H1 (cell line): Measurements from ENCODE around the gene HS6ST3. TPM values are rescaled to one million over a fixed set of nuclear protein-coding genes. Genes with fewer than 3 reads are reported as not detected.

ENCODE experiments used
- CTCF ChIA-PET: fragments of 300-600 bp; sonication (Branson Sonifier 250); formaldehyde crosslinking; loops from one replicate; lab custom pipeline; 2021; ENCODE audit not compliant: partially characterized antibody; lab: Charles Lee
- POLR2A ChIA-PET: fragments of 300-600 bp; sonication (Branson Sonifier 250); formaldehyde crosslinking; loops from one replicate; lab custom pipeline; 2021; ENCODE audit warnings: inconsistent platforms; ENCODE audit not compliant: partially characterized antibody; lab: Charles Lee
- DNase-seq, 2 experiments: peaks; one replicate each; pipeline versions ENCODE4 v3.0.0 to v3.0.0-alpha.2; 2010 to 2022; ENCODE audit warnings: low spot score in 2 of 2, low read depth in 1 of 2, mixed read lengths in 1 of 2
- FAIRE-seq: peaks from 2 replicates; lab custom pipeline; 2011; peaks lifted over from hg19 to GRCh38; lab: Jason Lieb, UNC
- H2AFZ ChIP-seq: 2 replicates; pipeline ENCODE4 v1.8.1; 2012; ENCODE audit warnings: low read length, inconsistent platforms
- H2AK5ac ChIP-seq: 2 replicates; pipeline ENCODE4 v1.6.1; 2013; ENCODE audit warnings: low read depth, low read length
- H2BK120ac ChIP-seq: replicated peaks from 2 replicates; pipeline ENCODE3; 2013; ENCODE audit warnings: low read depth, low read length, inconsistent platforms
- H2BK12ac ChIP-seq: 2 replicates; pipeline ENCODE4 v1.6.1; 2013; ENCODE audit warnings: low read depth, low read length
- H2BK15ac ChIP-seq: 2 replicates; pipeline ENCODE4 v1.6.1; 2013; ENCODE audit warnings: low read length
- H2BK20ac ChIP-seq: 2 replicates; pipeline ENCODE4 v1.6.1; 2013; ENCODE audit warnings: low read length
- H2BK5ac ChIP-seq: 2 replicates; pipeline ENCODE4 v1.6.1; 2013; ENCODE audit warnings: low read depth, low read length
- H3K14ac ChIP-seq: 2 replicates; pipeline ENCODE4 v1.6.1; 2013; ENCODE audit warnings: inconsistent platforms; ENCODE audit not compliant: insufficient read length
- H3K18ac ChIP-seq: 2 replicates; pipeline ENCODE4 v1.6.1; 2013; ENCODE audit warnings: low read length; ENCODE audit errors: extremely low read depth
- H3K23ac ChIP-seq: 2 replicates; pipeline ENCODE4 v1.6.1; 2013; ENCODE audit warnings: inconsistent platforms; ENCODE audit not compliant: insufficient read length
- H3K23me2 ChIP-seq: 2 replicates; pipeline ENCODE4 v1.6.1; 2013; ENCODE audit warnings: low read depth, low read length
- H3K27ac ChIP-seq: 2 replicates; pipeline ENCODE4 v1.6.1; 2011; ENCODE audit warnings: low read depth, low read length, inconsistent platforms
- H3K27me3 ChIP-seq, 4 experiments: replicated peaks in 1 of 4; 1 replicate in 1 of 4; 2 replicates in 3 of 4; pipeline versions ENCODE4 v1.6.1 to v1.8.1; 2011 to 2013; ENCODE audit warnings: low read length in 3 of 4, mild to moderate bottlenecking in 3 of 4, inconsistent platforms in 2 of 4, mixed read lengths in 2 of 4, moderate library complexity in 1 of 4; ENCODE audit not compliant: control insufficient read depth in 3 of 4, insufficient read depth in 3 of 4; ENCODE audit errors: extremely low read depth in 1 of 4
- H3K36me3 ChIP-seq, 4 experiments: 2 replicates each; pipeline versions ENCODE4 v1.6.1 to v1.8.1; 2011 to 2013; ENCODE audit warnings: mild to moderate bottlenecking in 4 of 4, low read length in 3 of 4, moderate library complexity in 2 of 4, control low read depth in 1 of 4, inconsistent platforms in 1 of 4; ENCODE audit not compliant: insufficient read depth in 4 of 4, control insufficient read depth in 2 of 4
- H3K4ac ChIP-seq: replicated peaks from 2 replicates; pipeline ENCODE3; 2013; ENCODE audit warnings: low read length, low read depth, mixed read lengths, inconsistent platforms; ENCODE audit not compliant: insufficient read length
- H3K4me1 ChIP-seq, 4 experiments: replicated peaks in 1 of 4; 1 replicate in 1 of 4; 2 replicates in 3 of 4; pipeline versions ENCODE4 v1.6.1 to v1.8.1; 2011 to 2013; ENCODE audit warnings: low read length in 3 of 4, inconsistent platforms in 2 of 4, mixed read lengths in 1 of 4; ENCODE audit not compliant: insufficient read depth in 4 of 4, control insufficient read depth in 3 of 4
- H3K4me2 ChIP-seq, 2 experiments: 2 replicates each; pipeline versions ENCODE4 v1.6.1 to v1.8.1; 2011 to 2013; ENCODE audit warnings: low read depth in 2 of 2, low read length in 2 of 2, control low read depth in 1 of 2, inconsistent platforms in 1 of 2, mild to moderate bottlenecking in 1 of 2; ENCODE audit not compliant: insufficient read depth in 1 of 2
- H3K4me3 ChIP-seq, 4 experiments: fragments of 200-600, 300-600 bp in 1 of 4; sonication (generic), shearing (Covaris generic), sonication (Bioruptor Twin) in 1 of 4; 2 replicates each; pipeline versions ENCODE4 v1.5.1 to v1.8.1; 2011 to 2016; ENCODE audit warnings: low read length in 4 of 4, low read depth in 3 of 4, control low read depth in 2 of 4, inconsistent platforms in 2 of 4, mild to moderate bottlenecking in 2 of 4, mixed read lengths in 1 of 4, moderate library complexity in 1 of 4; ENCODE audit not compliant: insufficient read depth in 2 of 4; ENCODE audit errors: extremely low read depth in 1 of 4
- H3K56ac ChIP-seq: replicated peaks from 2 replicates; pipeline ENCODE3; 2013; ENCODE audit warnings: low read depth, mild to moderate bottlenecking, mixed read lengths, low read length, inconsistent platforms; ENCODE audit not compliant: insufficient read length
- H3K79me1 ChIP-seq: 2 replicates; pipeline ENCODE4 v1.6.1; 2013; ENCODE audit warnings: low read depth, low read length, control low read depth
- H3K79me2 ChIP-seq, 2 experiments: 2 replicates each; pipeline versions ENCODE4 v1.6.1 to v1.8.1; 2012 to 2013; ENCODE audit warnings: low read length in 2 of 2, mild to moderate bottlenecking in 2 of 2, inconsistent platforms in 1 of 2; ENCODE audit not compliant: insufficient read depth in 2 of 2, control insufficient read depth in 1 of 2
- H3K9ac ChIP-seq, 4 experiments: replicated peaks in 1 of 4; 1 replicate in 1 of 4; 2 replicates in 3 of 4; pipeline versions ENCODE4 v1.6.1 to v1.8.1; 2011 to 2013; ENCODE audit warnings: low read depth in 3 of 4, low read length in 3 of 4, control low read depth in 2 of 4, mild to moderate bottlenecking in 2 of 4, moderate library complexity in 2 of 4, inconsistent platforms in 1 of 4; ENCODE audit errors: extremely low read depth in 1 of 4
- H3K9me3 ChIP-seq, 2 experiments: 2 replicates each; pipeline versions ENCODE4 v1.6.1 to v1.8.1; 2012 to 2013; ENCODE audit warnings: mild to moderate bottlenecking in 2 of 2, moderate library complexity in 2 of 2, control low read depth in 1 of 2, inconsistent platforms in 1 of 2, low read depth in 1 of 2, low read length in 1 of 2, mixed read lengths in 1 of 2; ENCODE audit not compliant: insufficient read depth in 2 of 2
- H4K20me1 ChIP-seq, 2 experiments: replicated peaks in 1 of 2; 2 replicates each; pipeline versions ENCODE3 to v1.8.1; 2011 to 2013; ENCODE audit warnings: inconsistent platforms in 2 of 2, low read length in 2 of 2, mild to moderate bottlenecking in 1 of 2; ENCODE audit not compliant: insufficient read depth in 2 of 2, control insufficient read depth in 1 of 2
- H4K5ac ChIP-seq: 2 replicates; pipeline ENCODE4 v1.6.1; 2013; ENCODE audit warnings: low read length, low read depth, mixed read lengths, inconsistent platforms; ENCODE audit not compliant: insufficient read length
- H4K8ac ChIP-seq: 2 replicates; pipeline ENCODE4 v1.8.0; 2013; ENCODE audit warnings: mild to moderate bottlenecking, moderate library complexity, low read length, inconsistent platforms; ENCODE audit not compliant: insufficient read depth; ENCODE audit errors: extremely low read depth
- H4K91ac ChIP-seq: replicated peaks from 2 replicates; pipeline ENCODE3; 2013; ENCODE audit warnings: low read length, mixed read lengths, inconsistent platforms; ENCODE audit not compliant: insufficient read length
- BCL11A ChIP-seq, 2 experiments: IDR thresholded peaks; one replicate each; pipeline ENCODE4 v1.6.1; 2011; ENCODE audit warnings: low read depth in 2 of 2, low read length in 2 of 2, mild to moderate bottlenecking in 2 of 2
- CBX8 ChIP-seq: fragments of 300-800, 300-1000 bp; sonication (generic); IDR thresholded peaks from 2 replicates; pipeline ENCODE4 v1.7.1; 2016; ENCODE audit warnings: low read depth, low read length, borderline replicate concordance
- CHD1 ChIP-seq: IDR thresholded peaks from 2 replicates; pipeline ENCODE4 v1.6.1; 2012; ENCODE audit warnings: low read depth, low read length, improper control_type of control experiment
- CREB1 ChIP-seq: IDR thresholded peaks from 2 replicates; pipeline ENCODE4 v1.6.1; 2012; ENCODE audit warnings: inconsistent platforms
- JUN ChIP-seq: IDR thresholded peaks from 2 replicates; pipeline ENCODE4 v1.6.1; 2011; ENCODE audit warnings: low read depth, mild to moderate bottlenecking, improper control_type of control experiment, low read length
- MAFK ChIP-seq: IDR thresholded peaks from 2 replicates; pipeline ENCODE4 v1.6.1; 2012; ENCODE audit warnings: low read depth, mild to moderate bottlenecking, improper control_type of control experiment, low read length
- NANOG ChIP-seq: IDR thresholded peaks from 2 replicates; pipeline ENCODE4 v1.6.1; 2011; ENCODE audit warnings: low read length, low read depth, mild to moderate bottlenecking, inconsistent platforms; ENCODE audit not compliant: insufficient read depth, poor library complexity, severe bottlenecking
- SIRT6 ChIP-seq: IDR thresholded peaks from one replicate; pipeline ENCODE4 v1.7.1; 2012; ENCODE audit warnings: low read length, inconsistent platforms
- SP1 ChIP-seq: IDR thresholded peaks from 2 replicates; pipeline ENCODE4 v1.6.1; 2011; ENCODE audit warnings: low read depth, low read length
- TAF1 ChIP-seq: IDR thresholded peaks from 2 replicates; pipeline ENCODE4 v1.6.1; 2011; ENCODE audit warnings: mild to moderate bottlenecking, low read depth, low read length
- WGBS, 2 experiments: shearing (Covaris generic) in 1 of 2; methylation state at CpG; one replicate each; pipeline versions ENCODE4 v1.1.6 to v1.1.7; 2013 to 2015; ENCODE audit warnings: low lambda C conversion rate in 2 of 2, mixed read lengths in 2 of 2, inconsistent platforms in 1 of 2, low coverage in 1 of 2, missing lambda C conversion rate in 1 of 2; ENCODE audit not compliant: insufficient replicate concordance in 2 of 2, insufficient coverage in 1 of 2, insufficient read length in 1 of 2; ENCODE audit errors: extremely low coverage in 1 of 2, missing lambda C conversion rate in 1 of 2; 5-methylcytosine and 5-hydroxymethylcytosine counted together
- polyA plus RNA-seq, 7 experiments: library from polyadenylated mRNA; depleted of rRNA in 3 of 7; stranded (reverse) in 5 of 7; unstranded in 2 of 7; fragments of >200 nt in 5 of 7; fragments of 200-250 nt in 2 of 7; gene quantifications; 1 replicate in 5 of 7; 2 replicates in 1 of 7; 4 replicates in 1 of 7; pipeline versions ENCODE4 v1.2.1 to v1.2.3, GENCODE V29; 2011 to 2013; ENCODE audit warnings: missing spikeins in 2 of 7, mixed read lengths in 2 of 7
- total RNA-seq: library from RNA; stranded (reverse); fragmentation: NEBNext Ultra II Directional; extraction: Animal tissue kit (Norgen Biotek cat#: 25700); gene quantifications from 2 replicates; pipeline ENCODE4 v1.2.1, GENCODE V29; 2021
- TF ChIP-seq, protein P1 (sequence below): IDR thresholded peaks from 2 replicates; pipeline ENCODE4 v1.6.1; 2012; ENCODE audit warnings: inconsistent platforms
- TF ChIP-seq, protein P2 (sequence below): IDR thresholded peaks from 2 replicates; pipeline ENCODE4 v1.6.1; 2012; ENCODE audit warnings: inconsistent platforms
- TF ChIP-seq, protein P3 (sequence below): IDR thresholded peaks from 2 replicates; pipeline ENCODE4 v1.6.1; 2012; ENCODE audit warnings: low read length, inconsistent platforms

HS6ST3 gene
- total and polyA plus RNA-seq, 2 of the 8 experiments (the other 6 are each of a cell fraction or from before 2014, with no cell fraction given): 0.45 to 1.2 TPM

DNA sequence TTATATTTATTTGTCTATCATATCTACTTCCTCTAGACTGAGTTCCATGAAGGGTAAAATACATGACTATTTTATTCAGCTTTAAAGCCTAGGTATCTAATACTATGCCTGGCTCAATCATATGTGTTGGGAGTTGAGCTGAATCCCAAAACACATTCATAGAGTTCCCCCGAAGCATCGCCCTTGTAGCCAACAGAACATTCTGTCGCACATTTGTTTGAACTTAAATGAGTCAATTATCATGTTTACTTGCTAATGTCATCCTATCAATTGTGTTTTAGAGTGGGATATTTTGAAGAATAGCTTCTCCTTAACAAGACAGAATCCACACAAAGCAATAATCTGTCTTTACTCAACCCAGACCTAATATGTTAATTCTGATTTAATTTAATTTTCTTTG is 252.4 kb downstream of the HS6ST3 start:
- no peaks in the 10 kb centered on the region for H3K79me2 ChIP-seq
- no peaks in the 10 kb centered on the region for H3K79me1 ChIP-seq
- DNase-seq (no peak), FAIRE-seq (no peak)
- H2AFZ ChIP-seq: no peak overlapping the region
- no peak overlapping the region for H2BK12ac ChIP-seq
- H3K27ac ChIP-seq: no peak overlapping the region
- no peak overlapping the region for H2BK15ac ChIP-seq
- no peak overlapping the region for H2BK20ac ChIP-seq
- no peak overlapping the region for H2AK5ac ChIP-seq
- no peak overlapping the region for H3K4ac ChIP-seq
- no peaks in the 10 kb centered on the region for H4K20me1 ChIP-seq
- WGBS, 2 experiments: 100% methylated on average over 3 of the region's 3 CpGs; no CpG with 5 or more reads in 1 of the 2 experiments
- no peak overlapping the region for H4K8ac ChIP-seq
- H3K18ac ChIP-seq: no peak overlapping the region
- H3K4me2 ChIP-seq: no peak overlapping the region
- H3K36me3 ChIP-seq: no peaks in the 10 kb centered on the region
- CTCF ChIA-PET: interaction anchor here (0.7 to 1.5 kb wide), 2 partner anchors 23 to 61 kb away, joined by 3 to 4 read pairs; no protein-coding TSS in a partner anchor
- H2BK5ac ChIP-seq: no peak overlapping the region
- no peak overlapping the region for H3K14ac ChIP-seq
- no peaks in the 10 kb centered on the region for H3K27me3 ChIP-seq
- no peaks in the 10 kb centered on the region for H3K23me2 ChIP-seq
- H4K91ac ChIP-seq: no peak overlapping the region
- H4K5ac ChIP-seq: no peak overlapping the region
- H3K9me3 ChIP-seq: no peaks in the 10 kb centered on the region
- no peaks in the 10 kb centered on the region for H3K4me1 ChIP-seq
- no peak overlapping the region for H3K56ac ChIP-seq
- POLR2A ChIA-PET: no interaction called here
- no peak overlapping the region for H2BK120ac ChIP-seq
- H3K23ac ChIP-seq: no peak overlapping the region
- no peak overlapping the region for H3K4me3 ChIP-seq
- no peak overlapping the region for H3K9ac ChIP-seq
- TF ChIP-seq, protein P1, sequence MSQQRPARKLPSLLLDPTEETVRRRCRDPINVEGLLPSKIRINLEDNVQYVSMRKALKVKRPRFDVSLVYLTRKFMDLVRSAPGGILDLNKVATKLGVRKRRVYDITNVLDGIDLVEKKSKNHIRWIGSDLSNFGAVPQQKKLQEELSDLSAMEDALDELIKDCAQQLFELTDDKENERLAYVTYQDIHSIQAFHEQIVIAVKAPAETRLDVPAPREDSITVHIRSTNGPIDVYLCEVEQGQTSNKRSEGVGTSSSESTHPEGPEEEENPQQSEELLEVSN: no peak
- TF ChIP-seq NANOG (no peak), CBX8 (no peak), SIRT6 (no peak), CREB1 (no peak), MAFK (no peak), TAF1 (no peak), JUN (no peak), BCL11A (IDR thresholded peaks at IDR 0.05; ENCODE audit: low read depth in 2 of 2, low read length in 2 of 2) (no peak), SP1 (no peak), CHD1 (no peak)
- TF ChIP-seq, protein P2, sequence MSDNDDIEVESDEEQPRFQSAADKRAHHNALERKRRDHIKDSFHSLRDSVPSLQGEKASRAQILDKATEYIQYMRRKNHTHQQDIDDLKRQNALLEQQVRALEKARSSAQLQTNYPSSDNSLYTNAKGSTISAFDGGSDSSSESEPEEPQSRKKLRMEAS: no peak
- TF ChIP-seq, protein P3, sequence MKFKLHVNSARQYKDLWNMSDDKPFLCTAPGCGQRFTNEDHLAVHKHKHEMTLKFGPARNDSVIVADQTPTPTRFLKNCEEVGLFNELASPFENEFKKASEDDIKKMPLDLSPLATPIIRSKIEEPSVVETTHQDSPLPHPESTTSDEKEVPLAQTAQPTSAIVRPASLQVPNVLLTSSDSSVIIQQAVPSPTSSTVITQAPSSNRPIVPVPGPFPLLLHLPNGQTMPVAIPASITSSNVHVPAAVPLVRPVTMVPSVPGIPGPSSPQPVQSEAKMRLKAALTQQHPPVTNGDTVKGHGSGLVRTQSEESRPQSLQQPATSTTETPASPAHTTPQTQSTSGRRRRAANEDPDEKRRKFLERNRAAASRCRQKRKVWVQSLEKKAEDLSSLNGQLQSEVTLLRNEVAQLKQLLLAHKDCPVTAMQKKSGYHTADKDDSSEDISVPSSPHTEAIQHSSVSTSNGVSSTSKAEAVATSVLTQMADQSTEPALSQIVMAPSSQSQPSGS: no peak
